OCI-LY1 (cell line): ENCODE results near the gene HSP90AA1.

ENCODE experiments used
- H2AFZ ChIP-seq: fragments of 200-600 bp; sonication (generic), shearing (Covaris generic); 2 replicates; pipeline ENCODE4 v1.6.0; 2014; ENCODE audit warnings: antibody characterized with exemption, mild to moderate bottlenecking, low read length
- H3F3A ChIP-seq: fragments of 200-600 bp; sonication (generic), shearing (Covaris generic); 2 replicates; pipeline ENCODE4 v1.6.0; 2014; ENCODE audit warnings: mild to moderate bottlenecking, antibody characterized with exemption, low read length, moderate library complexity; ENCODE audit not compliant: insufficient read depth
- H3K27ac ChIP-seq: fragments of 200-600 bp; sonication (generic); 2 replicates; pipeline ENCODE4 v1.5.1; 2014; ENCODE audit warnings: low read length, mixed run types, mild to moderate bottlenecking, low read depth; ENCODE audit not compliant: poor library complexity, severe bottlenecking
- H3K27me3 ChIP-seq: fragments of 200-600 bp; sonication (generic); 2 replicates; pipeline ENCODE4 v1.6.0; 2014; ENCODE audit warnings: antibody characterized with exemption, mild to moderate bottlenecking, low read length, moderate library complexity; ENCODE audit not compliant: insufficient read depth
- H3K36me3 ChIP-seq: fragments of 200-600 bp; sonication (generic); 2 replicates; pipeline ENCODE4 v1.6.1; 2014; ENCODE audit warnings: mild to moderate bottlenecking, antibody characterized with exemption, low read length, moderate library complexity, mixed read lengths; ENCODE audit not compliant: insufficient read depth
- H3K4me1 ChIP-seq: fragments of 200-600 bp; sonication (generic); 2 replicates; pipeline ENCODE4 v1.5.1; 2014; ENCODE audit warnings: mild to moderate bottlenecking, low read length, moderate library complexity; ENCODE audit not compliant: insufficient read depth, severe bottlenecking
- H3K4me2 ChIP-seq: fragments of 200-600 bp; sonication (generic), shearing (Covaris generic); 2 replicates; pipeline ENCODE4 v1.6.1; 2014; ENCODE audit warnings: low read length
- H3K4me3 ChIP-seq: fragments of 200-600 bp; sonication (generic); 2 replicates; pipeline ENCODE4 v1.5.1; 2014; ENCODE audit warnings: low read length, low read depth, mild to moderate bottlenecking, mixed read lengths; ENCODE audit not compliant: poor library complexity, severe bottlenecking
- H3K79me2 ChIP-seq: fragments of 200-600 bp; shearing (Covaris generic); 2 replicates; pipeline ENCODE4 v1.6.1; 2016; ENCODE audit warnings: mixed run types, low read length, mixed read lengths; ENCODE audit not compliant: insufficient read depth
- H3K9ac ChIP-seq: fragments of 200-600 bp; sonication (generic), shearing (Covaris generic); 2 replicates; pipeline ENCODE4 v1.6.1; 2014; ENCODE audit warnings: mild to moderate bottlenecking, low read length, mixed read lengths
- H3K9me2 ChIP-seq: fragments of 200-600 bp; sonication (generic), shearing (Covaris generic); 2 replicates; pipeline ENCODE4 v1.6.1; 2014; ENCODE audit warnings: low read depth, mild to moderate bottlenecking, low read length, mixed read lengths
- H3K9me3 ChIP-seq: fragments of 200-600 bp; shearing (Covaris generic); 2 replicates; pipeline ENCODE4 v1.6.1; 2014; ENCODE audit warnings: low read length, mixed read lengths
- H4K20me1 ChIP-seq: fragments of 200-600 bp; sonication (generic), shearing (Covaris generic); 2 replicates; pipeline ENCODE4 v1.6.0; 2016; ENCODE audit warnings: mild to moderate bottlenecking, low read length; ENCODE audit not compliant: insufficient read depth
- EZH2 ChIP-seq: fragments of 200-600 bp; sonication (generic), shearing (Covaris generic); IDR thresholded peaks from 2 replicates; pipeline ENCODE4 v1.8.0; 2017; ENCODE audit warnings: borderline replicate concordance, mixed run types, mild to moderate bottlenecking, antibody characterized with exemption, low read length, moderate library complexity, mixed read lengths
- TF ChIP-seq, protein P1 (sequence below): fragments of 200-600 bp; sonication (generic), shearing (Covaris generic); IDR thresholded peaks from 2 replicates; pipeline ENCODE4 v1.5.1; 2017; ENCODE audit warnings: mild to moderate bottlenecking, antibody characterized with exemption, low read length, moderate library complexity, mixed read lengths

HSP90AA1 gene

DNA sequence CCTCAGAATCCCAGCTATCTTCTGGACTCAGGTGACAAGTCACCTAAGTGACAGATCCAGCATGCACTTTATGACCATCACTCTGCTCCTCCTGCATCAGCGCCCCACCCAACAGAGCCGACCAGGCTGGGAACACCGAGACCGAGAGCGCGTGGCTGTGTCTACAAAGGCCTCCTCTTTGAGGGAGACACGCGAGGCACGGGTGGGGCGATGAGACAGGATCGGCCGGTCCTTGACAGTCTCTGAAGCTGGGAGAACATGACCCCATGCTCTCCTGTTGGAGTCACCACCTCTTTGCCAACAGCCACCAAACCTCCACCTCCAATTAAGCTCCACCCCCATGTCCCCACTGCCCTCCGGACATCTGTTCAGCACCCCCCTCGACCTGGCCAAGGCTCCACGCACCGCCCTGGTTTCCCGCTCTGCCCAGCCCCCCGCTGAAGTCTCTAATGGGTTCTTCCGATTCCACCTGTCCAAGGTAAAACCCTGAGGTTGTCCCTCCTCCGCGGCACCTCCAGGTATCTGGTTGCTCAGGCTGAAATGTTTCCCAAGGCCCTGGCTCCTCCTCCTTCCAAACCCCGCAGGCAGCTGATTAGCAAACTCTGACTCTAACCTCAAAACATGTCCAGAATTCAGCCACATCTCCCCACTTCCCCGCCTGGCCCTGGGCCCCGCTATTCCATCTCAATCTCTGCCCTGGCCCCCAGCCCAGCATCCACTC is 31.5 kb downstream of the HSP90AA1 start:
- H3K4me1 ChIP-seq: peaks cover 10% of the 10 kb centered on the region
- no peak overlapping the region for H3K9ac ChIP-seq
- no peak overlapping the region for H2AFZ ChIP-seq
- no peak for TF ChIP-seq EZH2
- TF ChIP-seq, protein P1, sequence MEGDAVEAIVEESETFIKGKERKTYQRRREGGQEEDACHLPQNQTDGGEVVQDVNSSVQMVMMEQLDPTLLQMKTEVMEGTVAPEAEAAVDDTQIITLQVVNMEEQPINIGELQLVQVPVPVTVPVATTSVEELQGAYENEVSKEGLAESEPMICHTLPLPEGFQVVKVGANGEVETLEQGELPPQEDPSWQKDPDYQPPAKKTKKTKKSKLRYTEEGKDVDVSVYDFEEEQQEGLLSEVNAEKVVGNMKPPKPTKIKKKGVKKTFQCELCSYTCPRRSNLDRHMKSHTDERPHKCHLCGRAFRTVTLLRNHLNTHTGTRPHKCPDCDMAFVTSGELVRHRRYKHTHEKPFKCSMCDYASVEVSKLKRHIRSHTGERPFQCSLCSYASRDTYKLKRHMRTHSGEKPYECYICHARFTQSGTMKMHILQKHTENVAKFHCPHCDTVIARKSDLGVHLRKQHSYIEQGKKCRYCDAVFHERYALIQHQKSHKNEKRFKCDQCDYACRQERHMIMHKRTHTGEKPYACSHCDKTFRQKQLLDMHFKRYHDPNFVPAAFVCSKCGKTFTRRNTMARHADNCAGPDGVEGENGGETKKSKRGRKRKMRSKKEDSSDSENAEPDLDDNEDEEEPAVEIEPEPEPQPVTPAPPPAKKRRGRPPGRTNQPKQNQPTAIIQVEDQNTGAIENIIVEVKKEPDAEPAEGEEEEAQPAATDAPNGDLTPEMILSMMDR: no peak
- no peaks in the 10 kb centered on the region for H4K20me1 ChIP-seq
- no peak overlapping the region for H3K4me2 ChIP-seq
- H3K27me3 ChIP-seq: no peaks in the 10 kb centered on the region
- H3K36me3 ChIP-seq: peaks cover 16% of the 10 kb centered on the region
- H3K9me2 ChIP-seq: no peaks in the 10 kb centered on the region
- H3K4me3 ChIP-seq: no peak overlapping the region
- H3F3A ChIP-seq: no peaks in the 10 kb centered on the region
- no peaks in the 10 kb centered on the region for H3K79me2 ChIP-seq
- H3K27ac ChIP-seq: no peak overlapping the region
- H3K9me3 ChIP-seq: no peaks in the 10 kb centered on the region

DNA sequence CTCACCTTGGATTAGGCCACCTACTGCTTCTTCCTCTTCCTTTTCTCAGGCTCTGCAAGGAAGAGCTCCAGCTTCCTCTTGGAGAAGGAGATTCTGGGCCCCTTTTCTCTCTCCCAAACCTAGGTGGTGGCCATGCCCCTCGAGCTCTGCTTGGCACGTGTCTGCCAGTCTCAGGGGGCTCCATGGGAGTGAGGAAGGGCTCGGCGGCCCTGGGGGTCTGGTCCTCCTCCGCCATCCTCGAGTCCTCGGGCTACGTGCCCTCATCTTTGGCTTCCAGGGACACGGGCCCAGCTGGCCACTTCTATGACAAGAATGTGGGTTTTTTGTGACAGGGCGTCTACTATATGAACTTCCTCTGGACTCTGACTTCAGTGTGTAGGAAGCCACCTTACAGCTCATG is 34.3 kb downstream of the HSP90AA1 start:
- no peak overlapping the region for H3K4me3 ChIP-seq
- no peaks in the 10 kb centered on the region for H3K27me3 ChIP-seq
- H3K9me3 ChIP-seq: no peaks in the 10 kb centered on the region
- no peak overlapping the region for H3K9ac ChIP-seq
- no peak overlapping the region for H3K27ac ChIP-seq
- H3F3A ChIP-seq: no peaks in the 10 kb centered on the region
- no peak for TF ChIP-seq EZH2
- TF ChIP-seq, protein P1: no peak
- H3K79me2 ChIP-seq: no peaks in the 10 kb centered on the region
- H3K4me1 ChIP-seq: no peaks in the 10 kb centered on the region
- H3K36me3 ChIP-seq: peaks cover 44% of the 10 kb centered on the region
- H2AFZ ChIP-seq: no peak overlapping the region
- H4K20me1 ChIP-seq: no peaks in the 10 kb centered on the region
- H3K9me2 ChIP-seq: no peaks in the 10 kb centered on the region
- H3K4me2 ChIP-seq: no peak overlapping the region

DNA sequence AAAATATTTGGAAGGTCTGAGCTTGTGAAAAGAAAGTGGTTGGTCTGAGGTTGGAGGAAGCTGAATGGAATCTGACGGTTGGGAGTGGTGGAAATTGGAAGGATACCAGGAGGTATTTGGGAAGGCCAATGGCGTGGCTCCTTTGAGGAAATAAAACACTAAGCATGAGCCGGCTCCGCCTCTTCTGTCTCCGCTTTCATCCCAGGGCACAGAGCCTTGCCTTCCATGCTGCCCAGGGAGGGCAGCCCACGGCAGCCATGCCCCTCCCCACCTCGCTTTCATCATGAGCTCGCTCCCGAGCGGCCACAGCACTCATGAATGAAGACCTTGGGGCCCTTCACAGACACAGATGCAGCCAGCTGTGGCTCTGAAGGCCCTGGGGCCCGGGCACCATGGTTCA is 36.2 kb downstream of the HSP90AA1 start:
- Histone ChIP-seq H2AFZ (no peak overlapping the region), H3K27ac (no peak overlapping the region), H3K4me2 (no peak overlapping the region), H3K27me3 (no peaks in the 10 kb centered on the region), H3K4me3 (no peak overlapping the region), H3K9ac (no peak overlapping the region), H4K20me1 (no peaks in the 10 kb centered on the region), H3K9me2 (no peaks in the 10 kb centered on the region), H3K36me3 (peaks cover 49% of the 10 kb centered on the region), H3K79me2 (no peaks in the 10 kb centered on the region), H3K9me3 (no peaks in the 10 kb centered on the region), H3F3A (no peaks in the 10 kb centered on the region), H3K4me1 (no peaks in the 10 kb centered on the region)
- TF ChIP-seq, protein P1: no peak
- TF ChIP-seq EZH2: no peak
